PC-9 (cell line): ENCODE data around the gene SEC14L3. TPM values are rescaled to one million over a fixed set of nuclear protein-coding genes. Genes with fewer than 3 reads are reported as not detected.

Experiments
- BruUV-seq: library from RNA; stranded (reverse); fragments of 400-500 nt; replicated peaks from 2 replicates; lab custom pipeline; 2021; lab: Mats Ljungman, UMichigan
- CTCF ChIA-PET: fragments of 300-600 bp; sonication (Branson Sonifier 250); formaldehyde crosslinking; loops from one replicate; lab custom pipeline; 2022; ENCODE audit warnings: antibody characterized with exemption; lab: Charles Lee
- POLR2A ChIA-PET: fragments of 300-600 bp; sonication (Branson Sonifier 250); formaldehyde crosslinking; loops from one replicate; lab custom pipeline; 2022; ENCODE audit warnings: antibody characterized with exemption; ENCODE audit not compliant: unreplicated experiment; lab: Charles Lee
- DNase-seq, 2 experiments: peaks; one replicate each; pipeline versions ENCODE4 v3.0.0 to v3.0.0-alpha.2; 2015 to 2022; ENCODE audit warnings: mixed read lengths in 1 of 2
- H2AFZ ChIP-seq: fragments of 200-600 bp; sonication (generic); 2 replicates; pipeline ENCODE4 v1.8.1; 2017; ENCODE audit warnings: antibody characterized with exemption
- H3F3A ChIP-seq: fragments of 200-600 bp; sonication (generic); 2 replicates; pipeline ENCODE4 v1.8.1; 2017; ENCODE audit warnings: antibody characterized with exemption, mild to moderate bottlenecking, low read depth; ENCODE audit not compliant: insufficient read depth
- H3K27ac ChIP-seq: fragments of 200-600 bp; sonication (generic); 2 replicates; pipeline ENCODE4 v1.6.1; 2016; ENCODE audit warnings: mixed run types
- H3K27me3 ChIP-seq: fragments of 200-600 bp; sonication (generic); 2 replicates; pipeline ENCODE4 v1.6.1; 2016; ENCODE audit warnings: low read depth, mixed run types; ENCODE audit not compliant: insufficient read depth
- H3K36me3 ChIP-seq: fragments of 200-600 bp; sonication (generic); 2 replicates; pipeline ENCODE4 v1.6.1; 2016; ENCODE audit warnings: low read depth, mixed run types
- H3K4me1 ChIP-seq: fragments of 200-600 bp; sonication (generic); replicated peaks from 2 replicates; pipeline ENCODE4 v1.6.1; 2016; ENCODE audit warnings: mixed run types; ENCODE audit not compliant: insufficient read depth
- H3K4me2 ChIP-seq: fragments of 200-600 bp; sonication (generic); 2 replicates; pipeline ENCODE4 v1.6.1; 2017; ENCODE audit warnings: mixed run types
- H3K4me3 ChIP-seq: fragments of 200-600 bp; sonication (generic); 2 replicates; pipeline ENCODE4 v1.6.1; 2016; ENCODE audit warnings: mixed run types
- H3K79me2 ChIP-seq: fragments of 200-600 bp; sonication (generic); 2 replicates; pipeline ENCODE4 v1.6.1; 2017; ENCODE audit warnings: low read depth, mixed run types
- H3K9me2 ChIP-seq: fragments of 200-600 bp; sonication (generic); 2 replicates; pipeline ENCODE4 v1.8.1; 2017; ENCODE audit warnings: mild to moderate bottlenecking; ENCODE audit not compliant: insufficient read depth
- H3K9me3 ChIP-seq: fragments of 200-600 bp; sonication (generic); 2 replicates; pipeline ENCODE4 v1.8.1; 2016; ENCODE audit warnings: low read depth; ENCODE audit not compliant: insufficient read depth
- H4K20me1 ChIP-seq: fragments of 200-600 bp; sonication (generic); 2 replicates; pipeline ENCODE4 v1.8.1; 2017; ENCODE audit not compliant: insufficient read depth
- CTCF ChIP-seq: fragments of 200-600 bp; sonication (generic); conservative IDR thresholded peaks from 2 replicates; pipeline ENCODE4 v1.6.1; 2017; ENCODE audit warnings: mixed run types, antibody characterized with exemption, mild to moderate bottlenecking, moderate library complexity
- EZH2 ChIP-seq: fragments of 200-600 bp; sonication (generic); IDR thresholded peaks from 2 replicates; pipeline ENCODE4 v1.8.0; 2017; ENCODE audit warnings: antibody characterized with exemption, low read depth
- intact Hi-C: fragments of 100-400 bp; cut with micrococcal nuclease; formaldehyde crosslinking; loops from one replicate; pipeline ENCODE4 v1.10.0; 2022; ENCODE audit not compliant: unreplicated experiment
- total RNA-seq: library from RNA; stranded (reverse); gene quantifications from 2 replicates; pipeline ENCODE4 v1.2.3, GENCODE V29; 2021

Gene SEC14L3
- total RNA-seq, 1 experiment from 2014 or later: not detected

DNA sequence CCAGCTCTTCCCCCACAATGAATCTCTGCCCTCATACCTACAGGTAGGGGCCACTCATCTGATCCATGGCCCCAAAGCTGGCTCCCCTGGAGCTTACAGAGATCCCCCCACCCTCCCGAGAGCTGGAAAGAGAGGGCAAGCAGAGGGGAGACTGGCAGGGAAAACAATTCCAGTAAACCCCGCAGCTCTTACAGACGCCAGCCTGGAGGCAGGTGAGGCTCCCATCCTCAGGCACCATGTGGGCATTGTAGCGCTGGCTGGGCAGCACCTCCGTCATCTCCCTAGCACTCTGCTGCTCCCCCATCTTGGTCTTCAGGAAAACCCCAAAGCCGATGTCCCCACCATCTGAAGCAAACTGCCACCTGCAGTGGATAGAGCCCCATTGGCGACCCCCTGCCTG lies 19.6 kb upstream of the SEC14L3 start:
- Histone ChIP-seq H3K27me3 (peaks cover 6% of the 10 kb centered on the region; the same call in 1 of the 2 replicates), H3K4me3 (no peak overlapping the region), H3K36me3 (no peaks in the 10 kb centered on the region), H3K79me2 (no peaks in the 10 kb centered on the region), H4K20me1 (no peaks in the 10 kb centered on the region), H3K4me2 (no peak overlapping the region), H3K9me2 (no peaks in the 10 kb centered on the region), H3F3A (no peaks in the 10 kb centered on the region), H2AFZ (no peak overlapping the region), H3K9me3 (no peaks in the 10 kb centered on the region), H3K27ac (no peak overlapping the region), H3K4me1 (no peaks in the 10 kb centered on the region)
- intact Hi-C loops: no loop called here
- POLR2A ChIA-PET: no interaction called here
- BruUV-seq: no TSS peak
- CTCF ChIA-PET: interaction anchor here (0.6 kb wide), 1 partner anchor 1028 kb away, joined by 6 read pairs; no protein-coding TSS in a partner anchor
- no peak for DNase-seq
- no peak for TF ChIP-seq CTCF

GRCh38 chr22:30490399-30490798 lies 18.6 kb upstream of the SEC14L3 start:
- H3K9me2 ChIP-seq: no peaks in the 10 kb centered on the region
- no TSS peak for BruUV-seq
- H4K20me1 ChIP-seq: no peaks in the 10 kb centered on the region
- no peak overlapping the region for H3K4me2 ChIP-seq
- peaks cover 6% of the 10 kb centered on the region; the same call in 1 of the 2 replicates for H3K27me3 ChIP-seq
- POLR2A ChIA-PET: no interaction called here
- no peaks in the 10 kb centered on the region for H3K79me2 ChIP-seq
- H3K4me3 ChIP-seq: no peak overlapping the region
- H3K27ac ChIP-seq: no peak overlapping the region
- no peaks in the 10 kb centered on the region for H3K9me3 ChIP-seq
- no peak overlapping the region for H2AFZ ChIP-seq
- no peak for DNase-seq
- no peaks in the 10 kb centered on the region for H3F3A ChIP-seq
- TF ChIP-seq EZH2 (no peak), CTCF (no peak; the same call in 1 of the 2 replicates)
- CTCF ChIA-PET: no interaction called here
- H3K4me1 ChIP-seq: no peaks in the 10 kb centered on the region
- intact Hi-C loops: no loop called here
- H3K36me3 ChIP-seq: no peaks in the 10 kb centered on the region

DNA sequence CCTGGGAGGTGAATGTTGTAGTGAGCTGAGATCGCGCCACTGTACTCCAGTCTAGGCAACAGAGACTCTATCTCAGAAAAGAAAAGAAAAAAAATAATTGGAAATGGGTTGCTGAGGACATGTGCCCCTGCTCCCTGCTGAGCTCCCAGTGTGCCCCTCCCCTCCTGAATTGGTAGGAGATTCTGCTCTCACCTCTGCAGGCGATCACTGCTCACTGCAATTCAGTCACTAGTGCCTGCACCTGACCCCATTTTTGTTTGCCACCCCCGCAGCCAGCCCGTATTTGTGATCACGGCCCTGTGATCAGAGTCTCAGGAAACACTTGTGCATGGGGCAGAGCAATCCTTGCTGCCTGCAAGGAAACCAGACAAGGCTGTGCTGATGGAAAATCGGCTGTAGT lies 16.3 kb upstream of the SEC14L3 start:
- Histone ChIP-seq H3F3A (no peaks in the 10 kb centered on the region), H3K4me2 (no peak overlapping the region), H4K20me1 (no peaks in the 10 kb centered on the region), H3K4me1 (no peaks in the 10 kb centered on the region), H3K36me3 (no peaks in the 10 kb centered on the region), H2AFZ (no peak overlapping the region), H3K79me2 (no peaks in the 10 kb centered on the region), H3K9me3 (no peaks in the 10 kb centered on the region), H3K27me3 (peaks cover 1% of the 10 kb centered on the region; the same call in 1 of the 2 replicates), H3K27ac (no peak overlapping the region), H3K4me3 (no peak overlapping the region), H3K9me2 (no peaks in the 10 kb centered on the region)
- intact Hi-C loops: no loop called here
- ChIA-PET POLR2A (no interaction called here), CTCF (no interaction called here)
- DNase-seq: no peak
- no TSS peak for BruUV-seq
- no peak for TF ChIP-seq EZH2
- TF ChIP-seq CTCF: no peak
